Heart right ventricle (tissue), 16 donors: ENCODE results near the gene SUGCT. TPM values are rescaled to one million over a fixed set of nuclear protein-coding genes. Genes with fewer than 3 reads are reported as not detected.

ENCODE experiments used
- ATAC-seq, 8 donors: fragments of 200-7000 bp; cut with Tn5 transposase; one replicate each; pipeline ENCODE4 v1.9.1; 2020; ENCODE audit warnings: mild to moderate bottlenecking in 8 of 8, moderate library complexity in 8 of 8, moderate number of reproducible peaks in 1 of 8
- DNase-seq, 2 donors: peaks; one replicate each; pipeline ENCODE4 v3.0.0-alpha.2; 2020
- H3K27ac ChIP-seq, 10 donors: fragments of 200-600 bp; sonication (generic) in 2 of 10; one replicate each; pipeline versions ENCODE4 v1.5.0 to v1.8.0; 2020 to 2022; ENCODE audit warnings: mild to moderate bottlenecking in 3 of 10
- H3K27me3 ChIP-seq, 7 donors: fragments of 200-600 bp; one replicate each; pipeline ENCODE4 v1.8.0; 2021 to 2022; ENCODE audit warnings: mild to moderate bottlenecking in 2 of 7
- H3K36me3 ChIP-seq, 9 donors: fragments of 200-600 bp; sonication (generic) in 1 of 9; one replicate each; pipeline versions ENCODE4 v1.5.0 to v1.8.0; 2020 to 2022; ENCODE audit warnings: mild to moderate bottlenecking in 2 of 9
- H3K4me1 ChIP-seq, 9 donors: fragments of 200-600 bp; sonication (generic) in 1 of 9; one replicate each; pipeline versions ENCODE4 v1.5.0 to v1.8.0; 2020 to 2022; ENCODE audit warnings: mild to moderate bottlenecking in 4 of 9
- H3K4me3 ChIP-seq, 10 donors: fragments of 200-600 bp; sonication (generic) in 2 of 10; one replicate each; pipeline versions ENCODE4 v1.5.0 to v1.8.0; 2020 to 2022; ENCODE audit warnings: mild to moderate bottlenecking in 7 of 10, moderate library complexity in 2 of 10
- H3K9me3 ChIP-seq, 11 donors: fragments of 200-600 bp in 10 of 11; sonication (generic) in 2 of 11; one replicate each; pipeline versions ENCODE4 v1.5.0 to v1.8.0; 2013 to 2022; ENCODE audit warnings: mild to moderate bottlenecking in 2 of 11, control low read depth in 1 of 11, moderate library complexity in 1 of 11
- WGBS, 2 donors: extraction: QIAGEN DNeasy Blood & Tissue Kit; methylation state at CpG; one replicate each; pipeline ENCODE4 v1.1.7; 2013; ENCODE audit warnings: inconsistent platforms in 1 of 2; 5-methylcytosine and 5-hydroxymethylcytosine counted together
- intact Hi-C, 10 donors: fragments of 100-400 bp; cut with DNase I; formaldehyde crosslinking; loops; one replicate each; pipeline versions ENCODE4 v1.11.1 to v1.14.2; 2022
- polyA plus RNA-seq, 2 donors: library from polyadenylated mRNA; stranded (reverse); fragments of 200-250 nt; gene quantifications; one replicate each; pipeline ENCODE4 v1.2.3, GENCODE V29; 2013
- total RNA-seq, 10 donors: library from RNA; stranded (reverse); fragmentation: NEBNext Ultra II Directional in 3 of 10; extraction: Animal tissue kit (Norgen Biotek cat#: 25700) in 3 of 10; gene quantifications; one replicate each; pipeline versions ENCODE4 v1.2.1 to v1.2.4, GENCODE V29; 2021 to 2023
- TF ChIP-seq, protein P1 (sequence below), 9 donors: fragments of 200-600 bp; sonication (generic) in 2 of 9; IDR thresholded peaks; one replicate each; pipeline versions ENCODE4 v1.5.0 to v1.8.0; 2021 to 2022; ENCODE audit warnings: antibody characterized with exemption in 9 of 9, mild to moderate bottlenecking in 5 of 9, moderate library complexity in 1 of 9
- donor health status: Arrhythmogenic right ventricular cardiomyopathy.
- donor health status: ischemic (EF 13 %, LVEDD 7.1; RV severe dilation, severe dysfunction).
- donor health status: healthy with polysubstance abuse.
- donor health status: DM: no; HTN: yes; CAD: no.
- donor health status: DM: no; HTN: no; CAD: no.
- donor health status: ischemic (EF 25% LVEDD 6.9; RV normal size, moderate dysfunction).
- donor health status: ischemic (EF 25% LVEDD 5.7; RV mildly dilated, moderate dysfunction).
- donor health status: healthy.
- donor health status: DM: yes; HTN: yes; CAD: no.
- donor health status: Ischemic cardiomyopathy.
- donor health status: ischemic (EF 35%, LVEDD 5.7; RV mildly dilated, moderate dysfunction).
- donor health status: nonischemic (EF 11% LVEDD 7.7; RV severe dilation, severe dysfunction).
- donor health status: DM: yes; HTN: yes; CAD: no.
- donor health status: PGD.
- donor health status: ischemic (EF 29% LVEDD 5.4; RV normal size, mild dysfunction).
- donor health status: nonischemic (EF 23%, LVEDD 6.1; RV moderate dilation, normal function).

Gene SUGCT
- total and polyA plus RNA-seq, 12 donors, result 1.2 to 8.1 (median 6.1) TPM

DNA sequence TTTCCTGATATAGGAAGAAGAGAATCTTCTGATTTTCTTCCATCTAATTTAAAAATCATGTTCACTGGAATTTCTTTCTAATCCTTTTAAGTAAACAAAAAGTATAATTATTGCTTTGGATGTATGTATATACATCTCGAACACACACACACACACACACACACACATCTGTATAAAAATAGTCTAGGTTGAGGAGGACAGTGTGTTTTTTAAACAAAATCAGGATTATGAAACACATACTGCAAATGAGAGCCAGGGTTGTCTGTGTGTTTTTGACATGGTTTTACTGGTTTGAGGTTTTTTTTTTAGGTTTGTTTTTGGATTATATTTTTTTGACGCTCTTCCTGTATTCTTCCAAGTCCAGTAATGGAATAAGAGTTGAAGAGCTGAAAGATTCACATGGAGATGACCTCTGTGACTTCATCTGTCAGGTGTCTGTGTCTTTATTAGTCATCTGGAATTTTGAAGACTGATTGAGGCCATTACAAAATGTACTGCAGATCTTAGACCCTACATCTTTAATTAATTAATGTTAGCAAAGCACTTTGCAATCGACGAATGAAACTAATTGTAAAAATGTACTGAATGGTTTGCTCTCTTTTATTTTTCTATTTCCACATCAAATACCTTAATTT is 237.1 kb downstream of the SUGCT start:
- DNase-seq (no peak), ATAC-seq (no peak)
- Histone ChIP-seq H3K4me3 (no peak overlapping the region), H3K4me1 (no peaks in the 10 kb centered on the region), H3K27ac (no peak overlapping the region), H3K27me3 (no peaks in the 10 kb centered on the region), H3K9me3 (peaks cover 0 to 4% (median 0%) of the 10 kb centered on the region in 11 donors), H3K36me3 (no peaks in the 10 kb centered on the region)
- 86 to 93% methylated on average over 4 of the region's 4 CpGs for WGBS, 2 donors
- TF ChIP-seq, protein P1, sequence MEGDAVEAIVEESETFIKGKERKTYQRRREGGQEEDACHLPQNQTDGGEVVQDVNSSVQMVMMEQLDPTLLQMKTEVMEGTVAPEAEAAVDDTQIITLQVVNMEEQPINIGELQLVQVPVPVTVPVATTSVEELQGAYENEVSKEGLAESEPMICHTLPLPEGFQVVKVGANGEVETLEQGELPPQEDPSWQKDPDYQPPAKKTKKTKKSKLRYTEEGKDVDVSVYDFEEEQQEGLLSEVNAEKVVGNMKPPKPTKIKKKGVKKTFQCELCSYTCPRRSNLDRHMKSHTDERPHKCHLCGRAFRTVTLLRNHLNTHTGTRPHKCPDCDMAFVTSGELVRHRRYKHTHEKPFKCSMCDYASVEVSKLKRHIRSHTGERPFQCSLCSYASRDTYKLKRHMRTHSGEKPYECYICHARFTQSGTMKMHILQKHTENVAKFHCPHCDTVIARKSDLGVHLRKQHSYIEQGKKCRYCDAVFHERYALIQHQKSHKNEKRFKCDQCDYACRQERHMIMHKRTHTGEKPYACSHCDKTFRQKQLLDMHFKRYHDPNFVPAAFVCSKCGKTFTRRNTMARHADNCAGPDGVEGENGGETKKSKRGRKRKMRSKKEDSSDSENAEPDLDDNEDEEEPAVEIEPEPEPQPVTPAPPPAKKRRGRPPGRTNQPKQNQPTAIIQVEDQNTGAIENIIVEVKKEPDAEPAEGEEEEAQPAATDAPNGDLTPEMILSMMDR (IDR thresholded peaks at IDR 0.05), result no peak
- intact Hi-C loops, result no loop called here

DNA sequence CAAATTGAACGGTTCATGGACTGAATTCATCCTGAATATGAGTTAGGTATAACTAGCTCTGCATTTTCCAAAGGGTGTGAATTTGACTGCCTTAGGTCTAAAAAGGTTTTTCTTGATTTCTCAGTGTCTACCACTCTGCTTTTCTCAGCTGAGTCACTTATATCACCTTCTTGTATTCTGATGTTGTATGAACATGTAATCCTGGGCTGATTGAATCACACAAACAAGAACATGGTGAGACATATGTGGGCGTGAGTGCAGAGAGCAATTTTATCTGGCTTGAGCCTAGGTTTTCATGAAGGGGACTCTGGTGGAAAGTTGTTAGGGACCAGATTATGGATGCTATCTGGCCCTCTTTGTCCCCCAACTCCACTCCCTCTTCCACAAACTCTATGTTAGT is 239.8 kb downstream of the SUGCT start:
- Histone ChIP-seq H3K4me3 (no peak overlapping the region), H3K4me1 (no peaks in the 10 kb centered on the region), H3K27ac (no peak overlapping the region), H3K9me3 (peaks cover 0 to 3% (median 0%) of the 10 kb centered on the region in 11 donors), H3K36me3 (no peaks in the 10 kb centered on the region), H3K27me3 (no peaks in the 10 kb centered on the region)
- ATAC-seq (no peak), DNase-seq (no peak)
- 88 to 95% methylated on average over 2 of the region's 2 CpGs for WGBS, 2 donors
- TF ChIP-seq, protein P1 (IDR thresholded peaks at IDR 0.05), result no peak
- intact Hi-C loops, result no loop called here

DNA sequence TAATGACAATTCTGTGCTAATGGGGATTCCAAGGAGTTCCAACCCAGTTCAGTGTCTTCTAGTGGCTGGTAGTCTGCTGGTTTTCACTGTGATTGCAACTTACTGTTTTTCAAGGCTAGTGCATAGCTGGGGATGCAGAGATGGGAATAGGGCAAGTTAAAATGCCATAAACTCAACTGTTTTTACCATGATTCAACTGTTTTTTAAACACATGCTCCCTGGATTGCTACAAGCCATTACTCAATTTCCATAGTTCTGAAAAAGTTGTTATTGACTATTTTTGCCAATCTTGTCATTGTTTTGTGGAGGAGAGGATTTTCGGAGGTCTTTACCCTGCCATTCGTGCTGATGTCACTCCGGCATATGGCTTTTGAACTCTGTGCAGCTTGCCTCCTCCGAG is 245.3 kb downstream of the SUGCT start:
- H3K4me1 ChIP-seq, result no peaks in the 10 kb centered on the region
- no peaks in the 10 kb centered on the region for H3K27me3 ChIP-seq
- DNase-seq (no peak), ATAC-seq (no peak)
- WGBS, 2 donors, result 90 to 93% methylated on average over 4 of the region's 4 CpGs
- no peaks in the 10 kb centered on the region for H3K36me3 ChIP-seq
- intact Hi-C loops, result no loop called here
- TF ChIP-seq, protein P1 (IDR thresholded peaks at IDR 0.05), result no peak
- H3K27ac ChIP-seq, result no peak overlapping the region
- H3K4me3 ChIP-seq, result no peak overlapping the region
- peaks cover 0 to 9% (median 0%) of the 10 kb centered on the region in 11 donors for H3K9me3 ChIP-seq

DNA sequence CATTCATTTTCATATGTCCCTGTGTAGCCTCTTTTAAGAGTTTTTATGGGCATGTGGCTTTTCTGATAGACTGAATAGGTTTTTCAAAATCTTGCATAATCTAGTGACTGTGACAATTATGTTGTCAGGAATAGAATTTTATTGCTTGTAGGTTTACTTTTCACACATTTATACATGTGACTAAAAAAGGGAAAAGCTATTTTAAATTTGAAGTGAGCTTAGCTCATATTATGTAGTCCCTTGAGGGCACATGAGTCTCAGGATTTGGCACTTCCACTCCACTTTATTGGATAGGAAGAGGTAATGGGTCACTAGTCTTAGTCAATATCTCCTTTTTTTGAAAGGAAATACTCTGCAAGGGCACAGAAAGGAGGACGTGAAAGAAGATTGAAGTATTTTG is 247.3 kb downstream of the SUGCT start:
- TF ChIP-seq, protein P1 (IDR thresholded peaks at IDR 0.05), result no peak
- intact Hi-C loops, result no loop called here
- H3K27ac ChIP-seq, result no peak overlapping the region

More for the DNA sequence above, 247.3 kb downstream of the SUGCT start:
- H3K27me3 ChIP-seq, result no peaks in the 10 kb centered on the region
- WGBS, 2 donors, result 59 to 76% methylated on average over 1 of the region's 1 CpG
- DNase-seq (no peak), ATAC-seq (no peak)
- H3K4me3 ChIP-seq, result no peak overlapping the region
- H3K9me3 ChIP-seq, result peaks cover 0 to 9% (median 0%) of the 10 kb centered on the region in 11 donors
- no peaks in the 10 kb centered on the region for H3K4me1 ChIP-seq
- no peaks in the 10 kb centered on the region for H3K36me3 ChIP-seq
